NCI-H2029 treated with DMSO at 0.1 percent for 48 hours (cell line): ENCODE data around the gene UBN2.
"Not testable (repeated sequence)": the region's sequence is repeated elsewhere in the genome, so short reads cannot be mapped to it uniquely, and the experiment has no call there.

Experiments
- DNase-seq: peaks from one replicate; lab custom pipeline; 2025; lab: John Stamatoyannopoulos, UW

The UBN2 gene

DNA sequence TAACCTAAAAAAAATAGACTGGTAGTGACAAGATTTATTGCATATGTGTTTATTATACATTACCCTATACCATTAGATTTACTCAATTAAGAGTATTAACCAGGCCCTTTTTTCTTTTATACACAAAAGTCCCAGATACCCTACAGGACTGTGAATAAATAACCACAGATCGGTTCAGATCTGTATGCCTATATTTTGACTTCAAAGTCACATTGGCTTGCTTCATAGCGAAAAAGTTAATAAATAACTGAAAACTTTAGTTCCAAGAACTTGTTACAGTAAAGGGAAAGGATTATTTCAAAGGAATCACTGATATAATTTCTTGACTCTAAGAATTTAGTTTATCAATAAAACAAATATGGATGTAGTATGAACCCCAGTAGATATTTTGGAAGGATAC is 68.3 kb downstream of the UBN2 start:
- DNase-seq: no peak

DNA sequence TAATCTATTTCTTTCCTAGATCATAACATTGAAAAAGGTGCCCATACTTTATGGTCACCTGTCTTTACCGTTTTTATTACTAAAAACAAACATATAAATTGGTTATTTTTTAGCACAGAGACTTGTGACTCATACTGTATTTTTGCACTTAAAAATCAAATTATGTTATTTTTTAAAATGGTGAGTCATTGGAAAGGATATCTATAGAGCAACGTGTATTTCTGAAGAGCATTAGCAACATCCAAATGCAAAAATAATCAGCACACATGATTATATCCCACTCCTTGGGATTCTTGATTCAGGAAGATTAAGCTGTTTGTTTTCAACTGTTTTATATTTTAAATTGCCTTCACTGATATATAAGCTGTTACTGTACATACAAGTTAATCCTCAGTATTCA is 69.4 kb downstream of the UBN2 start:
- DNase-seq: no peak

DNA sequence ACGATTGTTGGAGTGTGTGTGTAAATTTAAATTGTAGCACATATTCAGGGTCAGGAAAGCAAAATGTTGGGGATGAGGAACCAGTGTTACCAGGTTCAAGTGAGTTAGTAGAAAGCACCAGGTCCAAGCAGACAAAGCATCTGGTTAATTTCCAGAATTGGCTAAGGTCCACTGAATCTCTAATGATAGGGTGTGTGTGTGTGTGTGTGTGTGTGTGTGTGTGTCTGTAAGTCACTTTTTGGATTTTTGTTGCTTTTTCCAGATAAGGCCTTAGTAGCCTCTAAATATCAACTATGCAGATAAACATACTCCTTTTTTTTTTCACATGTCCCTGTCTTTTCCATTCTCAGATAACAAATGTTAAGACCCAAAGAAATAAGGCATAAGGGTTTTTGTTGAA is 73.5 kb downstream of the UBN2 start:
- no peak for DNase-seq

DNA sequence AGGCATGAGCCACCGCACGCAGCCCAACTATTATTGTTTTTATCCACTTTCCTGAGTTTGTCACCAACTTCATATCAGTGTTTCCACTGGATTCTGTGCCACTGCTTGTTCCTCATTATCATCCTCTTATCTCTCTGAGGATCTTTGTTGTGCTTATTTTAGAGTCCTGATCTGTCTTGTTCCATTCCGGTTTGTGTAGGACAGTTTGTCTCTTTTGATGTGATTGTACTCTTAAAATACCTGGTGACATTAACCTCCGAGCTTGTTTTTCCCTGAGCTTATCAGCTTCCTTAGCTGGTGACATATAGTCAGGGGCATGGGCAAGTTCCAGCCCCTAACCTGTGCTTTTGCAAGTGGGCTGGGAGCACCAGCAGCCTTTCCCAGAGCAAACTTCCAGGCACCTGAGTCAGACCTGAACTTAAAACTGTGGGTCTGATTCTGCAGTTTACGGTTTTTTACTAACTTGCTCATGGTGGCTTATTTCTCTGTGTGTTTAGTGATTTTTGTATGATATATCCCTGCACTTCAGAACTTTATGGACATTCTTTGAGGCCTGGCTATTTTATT is 87.0 kb downstream of the UBN2 start:
- no peak for DNase-seq

DNA sequence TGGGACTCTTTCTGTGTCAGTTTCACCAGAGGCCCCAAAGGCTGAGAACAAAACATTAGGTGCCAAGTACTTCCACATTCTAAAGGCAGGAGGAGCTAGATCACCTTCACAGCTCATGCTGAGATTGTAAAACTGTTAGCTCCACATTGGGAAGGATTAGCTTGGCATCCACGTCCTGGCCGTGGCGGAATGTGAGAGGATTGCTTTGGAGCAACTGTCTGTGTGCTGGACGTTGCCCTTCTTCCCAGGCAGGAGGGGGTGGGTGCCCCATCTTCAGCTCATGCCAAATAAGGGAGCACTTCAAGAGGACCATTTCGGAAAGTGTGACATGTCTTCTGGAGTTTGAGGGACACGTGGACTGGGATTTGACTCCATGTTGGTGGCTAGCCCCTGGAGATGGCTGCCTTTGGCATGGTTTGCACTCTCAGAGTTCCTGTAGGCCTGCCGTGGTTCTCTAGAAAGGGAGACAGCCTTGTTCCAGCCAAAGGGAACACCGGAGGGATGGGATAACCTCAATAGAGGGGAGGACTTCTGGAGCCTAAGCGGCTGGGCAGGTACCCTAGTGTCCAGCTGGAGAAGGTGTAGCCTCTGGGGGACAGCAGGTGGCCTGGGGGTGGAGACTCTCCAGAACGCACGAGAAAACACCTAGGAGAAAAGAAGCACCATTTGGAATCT is 90.2 kb downstream of the UBN2 start:
- DNase-seq: no peak

DNA sequence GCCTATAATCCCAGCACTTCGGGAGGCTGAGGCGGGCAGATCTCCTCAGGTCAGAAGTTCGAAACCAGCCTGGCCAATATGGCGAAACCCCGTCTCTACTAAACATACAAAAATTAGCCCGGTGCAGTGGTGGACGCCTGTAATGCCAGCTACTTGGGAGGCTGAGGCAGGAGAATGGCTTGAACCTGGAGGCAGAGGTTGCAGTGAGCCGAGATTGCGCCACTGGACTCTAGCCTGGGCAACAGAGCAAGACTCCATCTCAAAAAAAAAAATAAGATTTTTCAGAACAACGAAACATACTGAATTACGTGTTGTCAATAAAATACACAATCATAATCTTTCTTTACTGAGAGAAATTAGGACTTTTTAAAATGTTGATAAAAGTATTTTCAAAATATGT is 93.7 kb downstream of the UBN2 start:
- not testable (repeated sequence) for DNase-seq

DNA sequence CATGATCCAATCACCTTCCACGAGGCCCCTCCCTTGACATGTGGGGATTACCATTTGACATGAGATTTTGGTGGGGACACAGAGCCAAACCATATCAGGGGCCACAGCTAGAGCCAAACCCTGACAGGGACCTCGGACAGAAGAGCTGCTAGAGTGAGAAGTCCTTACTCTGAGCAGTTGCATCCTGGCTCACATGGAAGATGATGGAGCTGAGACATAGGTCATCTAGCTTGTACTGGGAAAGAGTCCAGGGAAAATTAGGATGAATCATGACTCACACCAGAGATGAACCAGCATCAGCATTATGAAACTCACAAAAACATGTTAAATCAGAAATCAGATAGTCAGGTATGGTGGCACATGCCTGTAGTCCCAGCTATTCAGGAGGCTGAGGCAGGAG is 97.3 kb downstream of the UBN2 start:
- no peak for DNase-seq

DNA sequence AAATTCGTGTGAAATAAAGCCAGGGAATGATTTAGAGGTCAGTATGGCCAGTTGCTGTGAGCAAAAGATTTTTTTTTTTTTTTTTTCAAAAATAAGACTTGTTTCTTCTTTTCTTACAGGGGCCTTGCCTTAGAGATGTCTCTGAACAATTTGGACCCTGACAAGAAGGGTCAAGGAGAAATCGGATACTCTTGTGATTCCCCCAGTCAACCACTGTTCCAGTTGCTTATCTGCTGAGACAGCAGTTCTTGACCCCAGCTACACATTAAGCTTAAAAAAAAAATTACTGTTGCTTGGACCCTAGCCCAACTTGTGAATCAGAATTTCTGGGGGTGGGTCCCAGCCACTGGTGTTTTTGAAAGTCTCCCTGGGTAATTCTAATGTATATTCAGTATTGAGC is 98.1 kb downstream of the UBN2 start:
- DNase-seq: no peak

DNA sequence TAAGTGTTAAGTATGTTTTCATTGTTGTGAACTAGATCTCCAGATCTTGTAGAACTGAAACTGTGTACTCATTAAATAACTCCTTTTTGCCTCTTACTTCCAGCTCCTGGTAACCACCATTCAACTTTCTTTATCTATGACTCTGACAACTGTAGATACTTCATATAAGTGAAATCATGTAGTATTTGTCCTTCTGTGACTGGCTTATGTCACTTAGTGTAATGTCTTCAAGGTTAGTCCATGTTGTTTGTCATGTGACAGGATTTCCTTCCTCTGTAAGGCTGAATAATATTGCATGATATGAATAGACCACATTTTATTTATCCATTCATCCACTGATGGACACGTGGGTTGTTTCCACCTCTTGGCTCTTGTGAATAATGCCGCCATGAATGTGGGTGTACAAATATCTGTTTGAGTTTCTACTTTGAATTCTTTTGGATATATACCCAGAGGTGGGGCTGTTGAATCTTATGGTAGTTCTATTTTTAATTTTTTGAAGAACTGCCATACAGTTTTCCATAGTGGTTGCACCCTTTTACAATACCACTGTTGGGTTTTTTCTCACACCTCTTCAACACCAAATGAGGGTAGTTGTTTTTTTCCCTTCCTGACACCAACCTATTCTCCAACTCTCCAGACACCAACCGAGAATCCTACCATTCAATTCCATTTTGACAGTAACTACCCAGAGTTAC is 99.4 kb downstream of the UBN2 start:
- no peak for DNase-seq

DNA sequence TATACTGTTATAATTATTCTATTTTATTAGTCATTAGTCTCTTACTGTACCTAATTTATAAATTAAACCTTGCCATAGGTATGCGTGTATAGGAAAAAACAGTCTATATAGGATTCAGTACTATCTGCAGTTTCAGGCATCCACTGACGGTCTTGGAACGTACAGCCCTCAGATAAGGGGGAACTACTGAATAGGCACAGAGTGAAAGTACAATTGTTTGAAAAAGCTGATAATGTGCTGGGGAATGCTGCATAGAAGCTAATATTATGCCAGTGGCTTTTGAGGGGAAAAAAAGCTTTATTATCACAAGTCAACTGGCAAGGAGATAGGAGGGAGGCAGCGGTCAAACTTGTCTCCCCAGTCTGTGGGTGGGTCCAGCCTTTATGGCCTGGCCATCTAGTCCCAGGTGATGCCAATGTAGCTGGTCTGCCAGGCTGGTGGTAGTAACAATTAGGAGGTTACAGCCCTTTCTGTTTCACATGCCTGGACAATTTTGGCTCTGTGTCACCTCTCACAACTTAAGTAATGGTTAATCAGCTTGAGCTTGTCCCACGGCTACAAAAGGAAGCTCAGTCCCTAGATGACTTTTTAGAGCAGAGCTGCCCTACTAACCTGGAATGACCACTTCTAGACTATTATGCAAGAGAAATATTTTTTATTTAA is 101.8 kb downstream of the UBN2 start:
- DNase-seq: no peak

DNA sequence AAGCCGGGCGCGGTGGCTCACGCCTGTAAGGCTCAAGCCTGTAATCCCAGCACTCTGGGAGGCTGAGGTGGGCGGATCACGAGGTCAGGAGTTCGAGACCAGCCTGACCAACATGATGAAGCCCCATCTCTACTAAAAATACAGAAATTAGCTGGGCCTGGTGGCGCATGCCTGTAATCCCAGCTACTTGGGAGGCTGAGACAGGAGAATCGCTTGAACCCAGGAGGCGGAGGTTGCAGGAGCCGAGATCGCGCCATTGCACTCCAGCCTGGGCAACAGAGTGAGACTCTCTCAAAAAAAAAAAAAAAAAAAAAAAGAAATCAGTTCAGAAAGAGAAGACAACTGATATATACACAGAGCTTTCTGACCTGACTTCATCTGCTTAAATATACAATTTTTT is 102.4 kb downstream of the UBN2 start:
- DNase-seq: not testable (repeated sequence)

DNA sequence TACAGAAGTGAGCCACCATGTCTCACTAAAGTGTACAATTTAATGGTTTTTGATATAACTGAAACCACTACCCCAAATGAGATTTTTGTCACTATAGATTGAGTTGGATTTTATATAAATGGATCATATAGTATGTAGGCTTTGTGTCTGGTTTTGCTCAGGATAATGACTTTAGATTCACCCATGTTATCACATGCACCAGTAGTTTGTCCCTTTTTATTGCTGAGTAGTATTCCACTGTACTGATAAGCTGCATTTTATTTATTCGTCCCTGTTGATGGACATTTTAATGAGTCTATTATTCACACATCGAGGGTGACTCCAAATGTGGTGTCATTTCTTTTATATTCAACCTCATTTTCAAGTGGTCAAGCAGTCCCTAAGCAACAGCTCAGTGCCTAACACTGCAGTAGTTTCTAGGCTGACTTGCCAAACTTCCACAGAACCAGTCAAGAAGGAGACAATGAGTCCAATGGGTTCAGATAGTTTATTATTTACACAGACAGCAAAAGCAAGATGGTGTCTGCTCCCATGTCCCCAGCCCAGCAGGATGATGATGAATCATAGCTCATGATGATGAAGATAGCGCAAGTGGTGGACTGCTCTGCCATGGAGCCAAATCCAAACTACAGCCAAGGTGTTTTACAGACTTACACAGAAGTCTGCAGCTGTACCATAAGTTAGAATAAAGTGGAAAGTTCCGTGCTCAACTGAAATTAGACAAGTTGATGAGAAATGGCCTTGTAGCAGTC is 103.5 kb downstream of the UBN2 start:
- no peak for DNase-seq

DNA sequence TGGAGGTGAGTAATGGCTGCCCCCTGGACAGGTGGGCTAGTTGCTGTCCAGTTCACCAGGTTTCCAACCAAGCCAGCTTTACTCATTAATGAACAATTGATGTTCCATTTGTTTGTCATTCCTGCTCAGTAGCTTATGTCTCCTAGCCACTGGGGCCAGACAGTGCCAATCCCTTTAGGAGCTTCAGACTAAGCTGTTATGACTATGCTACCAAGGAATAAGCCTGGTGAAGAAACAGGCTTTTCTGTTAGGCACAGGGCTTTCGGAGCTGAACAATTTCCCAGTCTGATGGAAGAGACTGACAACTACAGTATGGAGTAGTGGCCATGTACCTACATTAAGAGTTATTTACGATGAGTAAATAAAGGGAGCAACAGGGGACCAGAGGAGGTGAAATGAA is 108.0 kb downstream of the UBN2 start:
- no peak for DNase-seq

DNA sequence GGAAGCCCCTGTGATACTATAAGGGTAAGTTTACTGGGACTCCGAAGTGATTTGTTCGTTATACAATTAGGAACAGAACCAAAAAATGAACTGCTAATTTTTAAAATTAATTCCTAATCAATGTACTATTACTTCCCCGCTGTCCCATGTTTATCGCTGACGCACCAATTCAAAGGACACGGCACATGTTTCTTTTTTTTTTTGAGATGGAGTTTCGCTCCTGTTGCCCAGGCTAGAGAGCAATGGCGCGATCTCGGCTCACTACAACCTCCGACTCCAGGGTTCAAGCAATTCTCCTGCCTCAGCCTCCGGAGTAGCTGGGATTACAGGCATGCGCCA is 108.6 kb downstream of the UBN2 start:
- DNase-seq: no peak

DNA sequence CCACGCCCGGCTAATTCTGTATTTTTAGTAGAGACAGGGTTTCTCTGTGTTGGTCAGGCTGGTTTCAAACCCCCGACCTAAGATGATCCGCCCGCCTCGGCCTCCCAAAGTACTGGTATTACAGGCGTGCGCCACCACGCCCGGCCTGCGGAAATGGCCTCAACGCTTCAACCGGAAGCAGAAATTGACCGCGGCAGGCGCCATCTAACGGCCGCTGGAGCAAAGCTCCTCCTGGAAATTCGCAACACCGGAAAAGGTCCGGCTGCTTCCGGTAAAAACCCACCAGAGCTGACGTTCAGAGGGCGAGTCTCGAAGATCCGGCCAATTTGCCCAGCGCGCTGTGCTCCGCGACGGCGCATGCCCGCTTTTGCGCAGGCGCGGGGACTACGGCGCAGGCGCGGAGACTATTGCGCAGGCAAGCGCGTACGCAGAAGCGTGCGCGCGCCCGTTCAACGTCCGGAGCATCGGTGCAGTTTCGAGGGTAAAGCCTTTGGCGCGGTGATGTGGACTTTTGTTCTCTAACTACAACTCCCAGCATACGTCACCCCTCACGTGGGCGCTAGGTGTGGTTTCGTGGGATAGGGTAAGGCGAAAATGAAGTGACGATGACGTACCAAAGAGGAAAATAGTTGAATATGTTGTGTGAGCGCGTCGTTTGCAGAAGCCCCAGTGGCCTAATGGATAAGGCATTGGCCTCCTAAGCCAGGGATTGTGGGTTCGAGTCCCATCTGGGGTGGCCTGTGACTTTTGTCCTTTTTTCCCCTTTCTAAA is 109.2 kb downstream of the UBN2 start:
- peak; percentile 97 for DNase-seq

DNA sequence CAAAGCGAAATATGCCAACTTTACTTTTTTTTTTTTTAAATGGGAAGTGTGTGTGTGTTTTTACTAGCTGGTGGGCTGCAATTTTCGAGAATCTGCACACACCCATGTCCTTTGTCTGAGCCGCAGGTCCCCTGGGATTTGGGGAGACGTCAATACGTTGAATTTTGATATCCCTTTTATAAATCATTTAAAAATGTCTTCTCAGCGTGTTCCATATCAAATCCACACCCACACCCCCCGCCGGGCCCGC is 109.7 kb downstream of the UBN2 start:
- peak; percentile 77 for DNase-seq

DNA sequence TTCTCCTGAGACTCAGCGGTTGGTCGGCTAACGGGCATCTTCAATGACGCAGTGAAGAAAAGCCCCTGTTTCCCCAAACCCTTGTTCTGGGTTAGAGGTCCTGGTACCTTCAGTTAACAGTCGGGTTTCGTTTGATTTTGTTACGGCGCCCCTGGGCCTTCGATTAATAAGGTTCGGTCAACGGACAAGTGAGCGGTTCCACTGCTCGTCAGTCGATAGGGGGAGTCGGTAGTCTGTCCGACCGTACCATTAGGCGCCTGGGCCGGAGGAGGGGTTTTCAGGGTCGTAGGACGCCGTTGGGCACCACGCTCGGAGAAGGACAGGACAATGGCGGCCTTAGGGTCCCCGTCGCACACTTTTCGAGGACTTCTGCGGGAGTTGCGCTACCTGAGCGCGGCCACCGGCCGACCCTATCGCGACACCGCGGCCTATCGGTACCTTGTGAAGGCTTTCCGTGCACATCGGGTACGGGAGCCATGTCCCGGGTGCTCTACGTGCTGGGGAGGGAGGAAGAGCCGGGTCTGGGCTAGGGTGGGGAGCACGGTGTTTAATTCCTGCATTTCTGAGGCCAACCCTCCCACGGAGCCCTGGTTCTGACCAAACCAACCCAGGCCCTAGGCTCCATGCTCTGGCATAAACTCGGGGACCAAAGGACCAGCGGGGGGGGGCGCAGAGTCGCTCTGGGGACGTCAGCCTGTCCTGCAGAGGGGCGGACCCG is 110.2 kb downstream of the UBN2 start, which contains the start of gene FMC1:
TSS of gene FMC1 (plus strand) at position 280 of the 718 bp plus-strand sequence. CDS start at position 328, 48 bp downstream.
- DNase-seq: peak; percentile 77

DNA sequence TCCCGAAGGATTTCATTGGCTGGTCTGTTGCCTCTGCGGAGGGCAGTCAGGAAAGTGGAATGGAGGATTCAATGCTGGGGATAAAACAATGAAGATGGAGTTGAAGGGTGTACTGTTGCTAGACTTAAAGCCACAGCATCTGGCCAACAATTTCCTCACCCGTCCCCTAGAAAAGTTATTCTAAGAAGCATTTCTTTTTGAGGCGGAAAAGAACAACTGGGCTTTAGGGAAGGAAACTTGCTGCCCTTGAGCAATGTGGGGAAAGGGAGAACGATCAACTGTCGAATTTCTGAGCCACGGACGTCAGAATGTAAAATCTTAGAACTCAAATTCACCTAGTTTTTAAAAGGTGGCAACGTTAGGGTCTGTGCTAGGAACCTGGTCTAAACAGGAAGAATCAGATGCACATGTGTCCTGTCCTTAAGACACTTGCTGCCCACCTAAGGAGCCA is 110.8 kb downstream of the UBN2 start:
- DNase-seq: no peak

DNA sequence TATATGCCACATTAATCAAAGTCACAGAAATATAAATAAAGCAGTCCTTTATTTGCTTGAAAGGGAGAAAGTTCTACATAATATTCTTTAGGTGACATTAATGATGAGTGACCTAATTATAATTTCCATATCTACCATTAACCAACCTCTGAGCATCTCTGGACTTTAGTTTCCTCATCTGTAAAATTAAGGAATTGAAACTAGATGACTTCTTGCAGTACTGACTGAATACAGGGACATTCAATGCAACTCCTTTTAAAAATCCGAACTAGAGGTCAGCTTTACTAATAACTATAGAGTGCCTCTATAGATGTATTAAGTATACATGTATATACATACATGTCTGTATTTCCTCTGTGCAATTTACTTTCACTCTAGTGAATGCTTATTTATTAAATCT is 114.0 kb downstream of the UBN2 start:
- no peak for DNase-seq

DNA sequence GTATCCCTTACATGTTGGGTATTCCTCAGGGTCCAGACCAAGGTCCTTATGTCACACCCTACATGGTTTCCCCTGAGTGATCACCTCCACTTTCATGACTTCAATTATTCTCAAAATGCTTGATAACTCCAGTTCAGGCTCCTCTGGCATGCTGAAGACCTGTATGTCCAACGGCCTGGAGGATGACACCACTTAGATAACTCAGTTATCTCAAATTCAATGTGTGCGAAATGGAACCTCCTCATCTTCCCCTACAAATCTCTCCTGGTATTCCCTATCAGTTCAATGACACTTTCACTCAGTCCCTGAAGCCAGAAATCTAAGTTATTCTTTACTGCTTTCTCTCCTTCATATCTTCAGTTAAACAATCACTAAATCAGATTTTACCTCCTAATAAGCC is 120.0 kb downstream of the UBN2 start:
- DNase-seq: no peak

DNA sequence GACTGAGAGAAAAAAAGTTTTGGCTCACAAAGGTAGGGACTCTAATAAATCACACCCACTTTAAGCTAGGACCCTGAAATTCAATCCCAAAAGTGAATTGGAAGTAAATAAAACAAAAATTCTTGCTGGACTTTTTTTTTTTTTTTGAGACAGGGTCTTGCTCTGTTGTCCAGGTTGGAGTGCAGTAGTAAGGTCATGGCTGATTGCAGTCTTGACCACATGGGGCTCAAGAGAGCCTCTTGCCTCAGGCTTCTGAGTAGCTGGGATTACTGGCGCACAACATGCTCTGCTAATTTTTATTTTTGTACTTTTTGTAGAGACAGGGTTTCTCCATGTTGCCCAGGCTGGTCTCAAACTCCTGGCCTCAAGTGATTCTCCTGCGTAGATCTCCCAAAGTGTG is 123.7 kb downstream of the UBN2 start:
- no peak for DNase-seq
